GM19099 (cell line): Measurements from ENCODE around the gene MAJIN.

Source experiments
- POLR2A ChIP-seq: IDR thresholded peaks from 3 replicates; pipeline ENCODE4 v1.6.1; 2011; ENCODE audit warnings: low read depth; ENCODE audit not compliant: insufficient read length; ENCODE audit errors: extremely low read depth

MAJIN gene

GRCh38 chr11:64923944-64924909, 47.7 kb downstream of the MAJIN start, which contains the start of gene PPP2R5B:
PPP2R5B (plus strand) TSS chr11:64924689; CDS start chr11:64925735, 1,046 bp downstream.
- peak; percentile 38 for TF ChIP-seq POLR2A

- TF ChIP-seq POLR2A: no peak
These were observed 48.7 kb downstream of the MAJIN start for GRCh38 chr11:64923151-64923661.

- no peak for TF ChIP-seq POLR2A
These were observed 50.5 kb downstream of the MAJIN start for GRCh38 chr11:64921384-64921783.

- TF ChIP-seq POLR2A: no peak
These were observed 51.8 kb downstream of the MAJIN start for GRCh38 chr11:64920124-64920523.

- TF ChIP-seq POLR2A: no peak
These were observed 52.3 kb downstream of the MAJIN start for GRCh38 chr11:64919627-64920026.

- TF ChIP-seq POLR2A: no peak
These were observed 53.9 kb downstream of the MAJIN start for GRCh38 chr11:64918017-64918416.

- no peak for TF ChIP-seq POLR2A
These were observed 54.3 kb downstream of the MAJIN start for GRCh38 chr11:64917663-64917995.

- TF ChIP-seq POLR2A: peak; percentile 79
These were observed 54.9 kb downstream of the MAJIN start, which contains the start of gene ATG2A for GRCh38 chr11:64916775-64917662. ATG2A (minus strand) TSS chr11:64917209; CDS start chr11:64917135, 74 bp downstream.

GRCh38 chr11:64916040-64916774, 55.7 kb downstream of the MAJIN start:
- TF ChIP-seq POLR2A: no peak

- TF ChIP-seq POLR2A: no peak
These were observed 56.5 kb downstream of the MAJIN start for GRCh38 chr11:64915376-64915887.

- TF ChIP-seq POLR2A: no peak
These were observed 57.8 kb downstream of the MAJIN start for GRCh38 chr11:64914123-64914522.

GRCh38 chr11:64913171-64913727, 58.7 kb downstream of the MAJIN start:
- TF ChIP-seq POLR2A: no peak

- no peak for TF ChIP-seq POLR2A
These were observed 60.2 kb downstream of the MAJIN start for GRCh38 chr11:64911689-64912088.

GRCh38 chr11:64911142-64911541, 60.8 kb downstream of the MAJIN start:
- TF ChIP-seq POLR2A: no peak
